K562 (cell line): ENCODE results near the gene RARRES2. TPM values are rescaled to one million over a fixed set of nuclear protein-coding genes. Genes with fewer than 3 reads are reported as not detected.

Source experiments
- DPF2 ChIP-seq: fragments of 450-650 bp; IDR thresholded peaks from 2 replicates; pipeline ENCODE4 v1.6.1; 2016
- EHMT2 ChIP-seq: fragments of 450-650 bp; IDR thresholded peaks from 2 replicates; pipeline ENCODE4 v1.6.1; 2018; ENCODE audit warnings: antibody characterized with exemption
- MAFK ChIP-seq: IDR thresholded peaks from 2 replicates; pipeline ENCODE4 v1.6.1; 2011; ENCODE audit warnings: low read length, improper control_type of control experiment
- NR2C2 ChIP-seq, 2 experiments: fragments of 200-800 bp in 1 of 2; sonication (Bioruptor generic) in 1 of 2; sonication (generic) in 1 of 2; formaldehyde crosslinking in 1 of 2; IDR thresholded peaks; 2 replicates each; pipeline versions ENCODE4 v1.6.1 to v1.8.0; 2016 to 2022; ENCODE audit warnings: mild to moderate bottlenecking in 1 of 2, missing compliant biosample characterization in 1 of 2, missing genetic modification characterization in 1 of 2, missing genetic modification reagents in 1 of 2
- PHF20 ChIP-seq: fragments of 450-650 bp; IDR thresholded peaks from 2 replicates; pipeline ENCODE4 v1.6.1; 2018; ENCODE audit not compliant: partially characterized antibody
- POU5F1 ChIP-seq: fragments of 150-350 bp; IDR thresholded peaks from 2 replicates; pipeline ENCODE4 v1.6.1; 2014; ENCODE audit warnings: borderline replicate concordance, low read length, low read depth, mild to moderate bottlenecking; ENCODE audit not compliant: partially characterized antibody
- PYGO2 ChIP-seq: fragments of 450-650 bp; IDR thresholded peaks from 2 replicates; pipeline ENCODE4 v1.6.1; 2016; ENCODE audit warnings: mild to moderate bottlenecking, missing genetic modification characterization, moderate library complexity, missing compliant biosample characterization
- RFX1 ChIP-seq: fragments of 450-650 bp; IDR thresholded peaks from 2 replicates; pipeline ENCODE4 v1.6.1; 2016; ENCODE audit warnings: mild to moderate bottlenecking, moderate library complexity
- SMC3 ChIP-seq: conservative IDR thresholded peaks from 2 replicates; pipeline ENCODE4 v1.6.1; 2011; ENCODE audit warnings: low read depth, low read length, improper control_type of control experiment; ENCODE audit not compliant: insufficient read depth
- ZNF282 ChIP-seq: sonication (generic); formaldehyde crosslinking; IDR thresholded peaks from 2 replicates; pipeline ENCODE4 v1.8.1; 2023; ENCODE audit warnings: missing genetic modification reagents
- ZNF431 ChIP-seq: sonication (generic); formaldehyde crosslinking; IDR thresholded peaks from 2 replicates; pipeline ENCODE4 v1.8.0; 2022; ENCODE audit warnings: mild to moderate bottlenecking, missing genetic modification reagents
- polyA plus RNA-seq, 8 experiments: library from polyadenylated mRNA; depleted of rRNA in 4 of 8; stranded (reverse) in 5 of 8; unstranded in 3 of 8; fragments of >200 nt; fragmentation: Nextera tagmentation in 2 of 8; fragmentation: Illumina TruSeq in 1 of 8; extraction: Ambion mirVana in 2 of 8; extraction: Trizol in 1 of 8; gene quantifications; 2 replicates each; pipeline versions ENCODE4 v1.2.1 to v1.2.3, GENCODE V29; 2011 to 2014; ENCODE audit warnings: inconsistent platforms in 1 of 8, missing spikeins in 1 of 8
- total RNA-seq, 7 experiments: library from RNA; depleted of rRNA in 6 of 7; stranded (reverse); fragments of >200 nt in 6 of 7; fragmentation: Illumina TruSeq in 2 of 7; extraction: Trizol in 2 of 7; gene quantifications; 2 replicates each; pipeline versions ENCODE4 v1.2.1 to v1.2.3, GENCODE V29; 2011 to 2021; ENCODE audit warnings: low replicate concordance in 1 of 7
- TF ChIP-seq, protein P1 (sequence below): sonication (generic); formaldehyde crosslinking; IDR thresholded peaks from 2 replicates; pipeline ENCODE4 v1.8.0; 2022; ENCODE audit warnings: mild to moderate bottlenecking, missing genetic modification reagents
- TF ChIP-seq, protein P2 (sequence below): fragments of 450-650 bp; IDR thresholded peaks from 2 replicates; pipeline ENCODE4 v1.6.1; 2016; ENCODE audit warnings: low read depth, mild to moderate bottlenecking, moderate library complexity
- TF ChIP-seq, protein P3 (sequence below): fragments of 250-450 bp; sonication (Bioruptor Pico); IDR thresholded peaks from 2 replicates; pipeline ENCODE4 v1.4.0; 2020
- TF ChIP-seq, protein P4 (sequence below): fragments of 450-650 bp; formaldehyde crosslinking; IDR thresholded peaks from 2 replicates; pipeline ENCODE4 v1.4.0; 2020; ENCODE audit warnings: mild to moderate bottlenecking, moderate library complexity
- TF ChIP-seq, protein P5 (sequence below): fragments of 450-650 bp; formaldehyde crosslinking; IDR thresholded peaks from 2 replicates; pipeline ENCODE4 v1.4.0; 2022; ENCODE audit warnings: missing genetic modification characterization

Gene RARRES2
- total and polyA plus RNA-seq, 9 of the 15 experiments (the other 6 are each of a cell fraction or from before 2014, with no cell fraction given) = 0.11 to 1.7 (median 0.23) TPM; not detected in 6

DNA sequence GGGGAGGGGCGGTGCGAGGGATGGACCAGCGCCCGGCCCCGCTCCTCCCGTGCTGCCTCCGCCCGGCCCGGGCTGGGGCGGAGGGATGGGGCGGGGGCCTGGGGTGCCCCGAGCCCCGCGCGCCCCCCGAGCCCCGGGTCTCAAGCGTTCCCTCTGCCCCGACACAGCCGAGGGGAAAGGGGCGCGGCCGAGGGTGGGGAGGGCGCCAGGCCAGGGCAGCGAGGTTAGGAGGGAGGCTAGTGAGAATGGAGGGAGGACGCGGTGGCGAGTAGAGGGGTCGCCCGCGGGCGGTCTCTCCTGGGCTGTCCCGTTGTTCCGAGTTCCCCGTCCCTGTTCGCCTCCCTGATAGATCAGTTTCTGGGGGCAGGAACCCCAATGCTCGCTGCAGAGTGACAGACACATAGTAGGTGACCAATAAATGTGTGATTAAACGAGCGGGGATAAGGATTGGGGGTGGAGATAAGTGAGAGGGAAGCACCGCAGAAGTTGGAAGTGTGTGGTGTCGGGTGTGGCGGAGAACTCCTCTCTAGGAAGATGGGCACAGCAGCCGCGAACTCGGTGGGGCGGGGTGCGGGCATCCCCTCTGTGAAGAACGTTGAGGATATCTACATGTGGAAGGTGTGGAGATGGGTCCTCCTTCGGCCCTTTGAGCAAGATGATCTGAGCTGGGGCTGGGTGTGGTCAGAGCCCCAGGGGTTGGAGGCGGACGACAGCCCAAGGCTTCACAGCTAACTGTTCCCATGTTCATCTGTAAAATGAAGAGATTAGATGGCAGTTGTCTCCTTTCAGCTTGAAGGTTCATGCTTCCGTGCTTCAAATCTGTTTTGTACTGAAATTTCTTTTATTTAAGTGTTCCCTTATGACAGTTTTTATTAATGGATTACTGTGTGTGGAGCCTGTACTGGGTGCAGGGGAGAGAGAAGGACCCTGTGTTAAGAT lies 38.3 kb upstream of the RARRES2 start (continued):
- TF ChIP-seq ZNF431 (CRISPR knock-in tag) (no peak), MAFK (no peak), PYGO2 (tag) (no peak), DPF2 (peak; percentile 63), EHMT2 (no peak), NR2C2 (CRISPR knock-in tag; IDR thresholded peaks at IDR 0.05) (no peak), NR2C2 (tag; IDR thresholded peaks at IDR 0.05) (peak; percentile 3; the same call in 1 of the 2 replicates), POU5F1 (no peak), ZNF282 (CRISPR knock-in tag) (no peak), RFX1 (no peak), PHF20 (no peak), SMC3 (no peak)
- TF ChIP-seq, protein P1, sequence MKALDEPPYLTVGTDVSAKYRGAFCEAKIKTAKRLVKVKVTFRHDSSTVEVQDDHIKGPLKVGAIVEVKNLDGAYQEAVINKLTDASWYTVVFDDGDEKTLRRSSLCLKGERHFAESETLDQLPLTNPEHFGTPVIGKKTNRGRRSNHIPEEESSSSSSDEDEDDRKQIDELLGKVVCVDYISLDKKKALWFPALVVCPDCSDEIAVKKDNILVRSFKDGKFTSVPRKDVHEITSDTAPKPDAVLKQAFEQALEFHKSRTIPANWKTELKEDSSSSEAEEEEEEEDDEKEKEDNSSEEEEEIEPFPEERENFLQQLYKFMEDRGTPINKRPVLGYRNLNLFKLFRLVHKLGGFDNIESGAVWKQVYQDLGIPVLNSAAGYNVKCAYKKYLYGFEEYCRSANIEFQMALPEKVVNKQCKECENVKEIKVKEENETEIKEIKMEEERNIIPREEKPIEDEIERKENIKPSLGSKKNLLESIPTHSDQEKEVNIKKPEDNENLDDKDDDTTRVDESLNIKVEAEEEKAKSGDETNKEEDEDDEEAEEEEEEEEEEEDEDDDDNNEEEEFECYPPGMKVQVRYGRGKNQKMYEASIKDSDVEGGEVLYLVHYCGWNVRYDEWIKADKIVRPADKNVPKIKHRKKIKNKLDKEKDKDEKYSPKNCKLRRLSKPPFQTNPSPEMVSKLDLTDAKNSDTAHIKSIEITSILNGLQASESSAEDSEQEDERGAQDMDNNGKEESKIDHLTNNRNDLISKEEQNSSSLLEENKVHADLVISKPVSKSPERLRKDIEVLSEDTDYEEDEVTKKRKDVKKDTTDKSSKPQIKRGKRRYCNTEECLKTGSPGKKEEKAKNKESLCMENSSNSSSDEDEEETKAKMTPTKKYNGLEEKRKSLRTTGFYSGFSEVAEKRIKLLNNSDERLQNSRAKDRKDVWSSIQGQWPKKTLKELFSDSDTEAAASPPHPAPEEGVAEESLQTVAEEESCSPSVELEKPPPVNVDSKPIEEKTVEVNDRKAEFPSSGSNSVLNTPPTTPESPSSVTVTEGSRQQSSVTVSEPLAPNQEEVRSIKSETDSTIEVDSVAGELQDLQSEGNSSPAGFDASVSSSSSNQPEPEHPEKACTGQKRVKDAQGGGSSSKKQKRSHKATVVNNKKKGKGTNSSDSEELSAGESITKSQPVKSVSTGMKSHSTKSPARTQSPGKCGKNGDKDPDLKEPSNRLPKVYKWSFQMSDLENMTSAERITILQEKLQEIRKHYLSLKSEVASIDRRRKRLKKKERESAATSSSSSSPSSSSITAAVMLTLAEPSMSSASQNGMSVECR (CRISPR knock-in tag) = no peak
- TF ChIP-seq, protein P2, sequence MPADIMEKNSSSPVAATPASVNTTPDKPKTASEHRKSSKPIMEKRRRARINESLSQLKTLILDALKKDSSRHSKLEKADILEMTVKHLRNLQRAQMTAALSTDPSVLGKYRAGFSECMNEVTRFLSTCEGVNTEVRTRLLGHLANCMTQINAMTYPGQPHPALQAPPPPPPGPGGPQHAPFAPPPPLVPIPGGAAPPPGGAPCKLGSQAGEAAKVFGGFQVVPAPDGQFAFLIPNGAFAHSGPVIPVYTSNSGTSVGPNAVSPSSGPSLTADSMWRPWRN = no peak
- TF ChIP-seq, protein P3, sequence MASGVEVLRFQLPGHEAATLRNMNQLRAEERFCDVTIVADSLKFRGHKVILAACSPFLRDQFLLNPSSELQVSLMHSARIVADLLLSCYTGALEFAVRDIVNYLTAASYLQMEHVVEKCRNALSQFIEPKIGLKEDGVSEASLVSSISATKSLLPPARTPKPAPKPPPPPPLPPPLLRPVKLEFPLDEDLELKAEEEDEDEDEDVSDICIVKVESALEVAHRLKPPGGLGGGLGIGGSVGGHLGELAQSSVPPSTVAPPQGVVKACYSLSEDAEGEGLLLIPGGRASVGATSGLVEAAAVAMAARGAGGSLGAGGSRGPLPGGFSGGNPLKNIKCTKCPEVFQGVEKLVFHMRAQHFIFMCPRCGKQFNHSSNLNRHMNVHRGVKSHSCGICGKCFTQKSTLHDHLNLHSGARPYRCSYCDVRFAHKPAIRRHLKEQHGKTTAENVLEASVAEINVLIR (CRISPR knock-in tag) = no peak
- TF ChIP-seq, protein P4, sequence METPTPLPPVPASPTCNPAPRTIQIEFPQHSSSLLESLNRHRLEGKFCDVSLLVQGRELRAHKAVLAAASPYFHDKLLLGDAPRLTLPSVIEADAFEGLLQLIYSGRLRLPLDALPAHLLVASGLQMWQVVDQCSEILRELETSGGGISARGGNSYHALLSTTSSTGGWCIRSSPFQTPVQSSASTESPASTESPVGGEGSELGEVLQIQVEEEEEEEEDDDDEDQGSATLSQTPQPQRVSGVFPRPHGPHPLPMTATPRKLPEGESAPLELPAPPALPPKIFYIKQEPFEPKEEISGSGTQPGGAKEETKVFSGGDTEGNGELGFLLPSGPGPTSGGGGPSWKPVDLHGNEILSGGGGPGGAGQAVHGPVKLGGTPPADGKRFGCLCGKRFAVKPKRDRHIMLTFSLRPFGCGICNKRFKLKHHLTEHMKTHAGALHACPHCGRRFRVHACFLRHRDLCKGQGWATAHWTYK (CRISPR knock-in tag) = no peak; the same call in 1 of the 2 replicates
- TF ChIP-seq, protein P5, sequence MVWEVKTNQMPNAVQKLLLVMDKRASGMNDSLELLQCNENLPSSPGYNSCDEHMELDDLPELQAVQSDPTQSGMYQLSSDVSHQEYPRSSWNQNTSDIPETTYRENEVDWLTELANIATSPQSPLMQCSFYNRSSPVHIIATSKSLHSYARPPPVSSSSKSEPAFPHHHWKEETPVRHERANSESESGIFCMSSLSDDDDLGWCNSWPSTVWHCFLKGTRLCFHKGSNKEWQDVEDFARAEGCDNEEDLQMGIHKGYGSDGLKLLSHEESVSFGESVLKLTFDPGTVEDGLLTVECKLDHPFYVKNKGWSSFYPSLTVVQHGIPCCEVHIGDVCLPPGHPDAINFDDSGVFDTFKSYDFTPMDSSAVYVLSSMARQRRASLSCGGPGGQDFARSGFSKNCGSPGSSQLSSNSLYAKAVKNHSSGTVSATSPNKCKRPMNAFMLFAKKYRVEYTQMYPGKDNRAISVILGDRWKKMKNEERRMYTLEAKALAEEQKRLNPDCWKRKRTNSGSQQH (CRISPR knock-in tag) = no peak
